HFF-Myc (cell line): ENCODE results near the gene CPLX1.
"Not testable (repeated sequence)": the region's sequence is repeated elsewhere in the genome, so short reads cannot be mapped to it uniquely, and the experiment has no call there.

Experiments used
- DNase-seq: peaks from one replicate; pipeline ENCODE4 v3.0.0-alpha.2; 2011; ENCODE audit warnings: low read depth; ENCODE audit errors: extremely low read depth
- H3K4me3 ChIP-seq: replicated peaks from 2 replicates; pipeline ENCODE4 v1.5.1; 2011; ENCODE audit warnings: low read depth, mild to moderate bottlenecking, control low read depth, low read length
- CTCF ChIP-seq: IDR thresholded peaks from 2 replicates; pipeline ENCODE4 v1.5.1; 2012; ENCODE audit warnings: mild to moderate bottlenecking, low read depth, low read length, control low read depth; ENCODE audit errors: missing control alignments

Gene CPLX1

GRCh38 chr4:814312-814850, 11.5 kb downstream of the CPLX1 start:
- no peak for DNase-seq
- no peak for TF ChIP-seq CTCF
- H3K4me3 ChIP-seq = no peak overlapping the region

GRCh38 chr4:813900-814299, 12.0 kb downstream of the CPLX1 start:
- TF ChIP-seq CTCF = no peak
- no peak overlapping the region for H3K4me3 ChIP-seq
- DNase-seq = no peak

- no peak overlapping the region for H3K4me3 ChIP-seq
- no peak for TF ChIP-seq CTCF
- DNase-seq = no peak
Observed at GRCh38 chr4:808860-809570, 16.9 kb downstream of the CPLX1 start.

GRCh38 chr4:807792-808191, 18.1 kb downstream of the CPLX1 start:
- no peak for DNase-seq
- no peak overlapping the region for H3K4me3 ChIP-seq
- TF ChIP-seq CTCF = no peak

DNA sequence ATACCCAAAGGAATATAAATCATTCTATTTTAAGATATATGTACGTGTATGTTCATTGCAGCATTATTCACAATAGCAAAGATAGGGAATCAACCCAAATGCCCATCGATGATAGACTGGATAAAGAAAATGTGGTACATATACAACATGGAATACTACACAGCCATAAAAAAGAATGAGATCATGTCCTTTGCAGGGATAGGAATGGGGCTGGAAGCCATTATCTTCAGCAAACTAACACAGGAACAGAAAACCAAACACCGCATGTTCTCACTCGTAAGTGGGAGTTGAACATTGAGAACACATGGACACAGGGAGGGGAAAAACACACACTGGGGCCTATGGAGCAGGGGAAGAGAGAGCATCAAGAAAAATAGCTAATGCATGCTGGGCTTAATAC, 18.9 kb downstream of the CPLX1 start:
- H3K4me3 ChIP-seq, DNase-seq: not testable (repeated sequence)

DNA sequence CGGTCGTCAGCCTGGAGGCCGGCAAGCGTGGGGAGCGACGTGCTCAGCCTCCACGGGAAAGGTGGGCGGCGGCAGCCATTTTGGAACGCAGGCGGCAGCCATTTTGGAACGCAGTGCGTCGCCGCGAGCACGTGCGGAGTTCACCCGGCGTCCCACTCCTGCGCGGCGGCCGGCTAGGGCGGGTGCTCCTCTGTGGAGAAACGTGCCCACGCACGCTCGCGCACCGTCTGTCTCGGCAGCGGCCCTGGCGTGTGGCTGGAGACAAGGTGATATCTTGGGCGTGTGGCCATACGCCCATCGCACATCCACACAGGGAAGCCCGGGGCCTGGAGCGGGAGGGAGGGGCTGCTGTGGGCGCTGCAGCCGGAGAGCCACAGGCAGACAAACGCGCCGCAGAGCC, 21.1 kb downstream of the CPLX1 start:
- no peak for DNase-seq
- TF ChIP-seq CTCF = no peak
- H3K4me3 ChIP-seq = no peak overlapping the region

- no peak overlapping the region for H3K4me3 ChIP-seq
- DNase-seq = no peak
- TF ChIP-seq CTCF = no peak
Observed at GRCh38 chr4:803884-804283, 22.0 kb downstream of the CPLX1 start.
